Tibial artery (tissue), 4 donors: ENCODE data around the gene SARDH.

Experiments used
- DNase-seq, 2 donors: peaks; one replicate each; pipeline ENCODE4 v3.0.0-alpha.2; 2019
- H3K27ac ChIP-seq, 2 donors: fragments of 200-600 bp; sonication (generic) in 1 of 2; 1 replicate in 1 of 2; 2 replicates in 1 of 2; pipeline ENCODE4 v1.5.1; 2018 to 2019; ENCODE audit warnings: mild to moderate bottlenecking in 1 of 2
- H3K27me3 ChIP-seq, 2 donors: fragments of 200-600 bp; sonication (generic) in 1 of 2; one replicate each; pipeline versions ENCODE4 v1.5.1 to v1.6.0; 2016 to 2019
- H3K36me3 ChIP-seq, 3 donors: fragments of 200-600 bp; sonication (generic) in 2 of 3; one replicate each; pipeline ENCODE4 v1.5.1; 2016 to 2019; ENCODE audit warnings: mild to moderate bottlenecking in 2 of 3
- H3K4me1 ChIP-seq, 4 donors: fragments of 200-600 bp; sonication (generic) in 2 of 4; 1 replicate in 3 of 4; 2 replicates in 1 of 4; pipeline ENCODE4 v1.5.1; 2016 to 2019
- H3K4me3 ChIP-seq, 2 donors: fragments of 200-600 bp; sonication (generic) in 1 of 2; 1 replicate in 1 of 2; 2 replicates in 1 of 2; pipeline ENCODE4 v1.5.1; 2018 to 2019; ENCODE audit warnings: mild to moderate bottlenecking in 2 of 2
- H3K9me3 ChIP-seq, 3 donors: fragments of 200-600 bp; sonication (generic) in 1 of 3; one replicate each; pipeline ENCODE4 v1.5.1; 2016 to 2019
- CTCF ChIP-seq, 2 experiments: fragments of 200-600 bp in 1 of 2; fragments of 450-650 bp in 1 of 2; IDR thresholded peaks; one replicate each; pipeline ENCODE4 v1.5.1; 2017 to 2019; ENCODE audit warnings: antibody characterized with exemption in 2 of 2, mild to moderate bottlenecking in 1 of 2, moderate library complexity in 1 of 2
- intact Hi-C: fragments of 100-400 bp; cut with DNase I; formaldehyde crosslinking; loops from one replicate; pipeline ENCODE4 v1.15.0; 2023; ENCODE audit warnings: low total_unique reads

SARDH gene

GRCh38 chr9:133682818-133683585, 55.1 kb downstream of the SARDH start:
- no peaks in the 10 kb centered on the region for H3K4me1 ChIP-seq
- DNase-seq, result no peak
- H3K9me3 ChIP-seq, result no peaks in the 10 kb centered on the region
- intact Hi-C loops, result no loop called here
- no peak for TF ChIP-seq CTCF (IDR thresholded peaks at IDR 0.05)
- no peaks in the 10 kb centered on the region for H3K36me3 ChIP-seq
- H3K27me3 ChIP-seq, result peaks cover 0 to 17% of the 10 kb centered on the region in 2 donors
- H3K4me3 ChIP-seq, result no peak overlapping the region
- H3K27ac ChIP-seq, result no peak overlapping the region

GRCh38 chr9:133681658-133682306, 56.4 kb downstream of the SARDH start:
- Histone ChIP-seq H3K4me3 (no peak overlapping the region), H3K36me3 (no peaks in the 10 kb centered on the region), H3K9me3 (no peaks in the 10 kb centered on the region), H3K27me3 (peaks cover 0 to 23% of the 10 kb centered on the region in 2 donors), H3K27ac (no peak overlapping the region), H3K4me1 (no peaks in the 10 kb centered on the region)
- TF ChIP-seq CTCF (IDR thresholded peaks at IDR 0.05), result no peak
- intact Hi-C loops, result no loop called here
- no peak for DNase-seq

GRCh38 chr9:133680976-133681657, 57.0 kb downstream of the SARDH start:
- Histone ChIP-seq H3K9me3 (no peaks in the 10 kb centered on the region), H3K36me3 (no peaks in the 10 kb centered on the region), H3K4me1 (no peaks in the 10 kb centered on the region), H3K27ac (no peak overlapping the region), H3K27me3 (peaks cover 0 to 23% of the 10 kb centered on the region in 2 donors), H3K4me3 (no peak overlapping the region)
- no peak for TF ChIP-seq CTCF (IDR thresholded peaks at IDR 0.05)
- no peak for DNase-seq
- intact Hi-C loops, result no loop called here

- Histone ChIP-seq H3K4me3 (no peak overlapping the region), H3K4me1 (no peaks in the 10 kb centered on the region), H3K36me3 (no peaks in the 10 kb centered on the region), H3K27ac (no peak overlapping the region), H3K27me3 (peaks cover 0 to 23% of the 10 kb centered on the region in 2 donors), H3K9me3 (no peaks in the 10 kb centered on the region)
- TF ChIP-seq CTCF (IDR thresholded peaks at IDR 0.05), result no peak
- intact Hi-C loops, result no loop called here
- DNase-seq, result no peak
These were observed 57.7 kb downstream of the SARDH start for GRCh38 chr9:133680250-133680975.

- Histone ChIP-seq H3K27me3 (peaks cover 0 to 19% of the 10 kb centered on the region in 2 donors), H3K9me3 (no peaks in the 10 kb centered on the region), H3K4me1 (no peaks in the 10 kb centered on the region), H3K4me3 (no peak overlapping the region), H3K27ac (no peak overlapping the region), H3K36me3 (no peaks in the 10 kb centered on the region)
- TF ChIP-seq CTCF (IDR thresholded peaks at IDR 0.05), result no peak
- intact Hi-C loops, result no loop called here
- no peak for DNase-seq
These were observed 58.6 kb downstream of the SARDH start for GRCh38 chr9:133679466-133680061.
